ENCODE measurements around the gene CBX3. TPM values are rescaled to one million over a fixed set of nuclear protein-coding genes. Genes with fewer than 3 reads are reported as not detected.

Gene CBX3
- total RNA-seq, 2 experiments from 2014 or later = 124 to 132 TPM

DNA sequence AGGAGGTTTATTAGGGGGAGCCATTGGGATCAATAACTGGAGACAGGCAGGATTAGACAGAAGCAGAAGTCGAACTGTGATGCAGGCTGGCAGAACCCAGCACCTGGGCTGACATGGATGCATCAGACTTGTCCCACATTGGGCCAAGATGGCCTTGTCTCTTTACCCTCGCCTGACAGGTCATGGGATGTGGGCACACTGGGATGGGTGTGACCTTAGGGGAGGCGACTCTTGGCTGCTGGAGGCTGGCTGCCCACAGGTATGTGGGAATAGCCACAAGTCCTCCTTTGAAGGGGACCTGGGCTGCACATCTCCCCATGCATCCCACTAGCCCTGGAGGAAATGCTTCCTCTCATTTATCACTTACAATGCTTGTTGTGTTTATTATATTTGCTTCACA is 32.3 kb upstream of the CBX3 start:
- peaks cover 20% of the 10 kb centered on the region for H3K4me1 ChIP-seq (ENCODE audit: insufficient read depth, low read length)

DNA sequence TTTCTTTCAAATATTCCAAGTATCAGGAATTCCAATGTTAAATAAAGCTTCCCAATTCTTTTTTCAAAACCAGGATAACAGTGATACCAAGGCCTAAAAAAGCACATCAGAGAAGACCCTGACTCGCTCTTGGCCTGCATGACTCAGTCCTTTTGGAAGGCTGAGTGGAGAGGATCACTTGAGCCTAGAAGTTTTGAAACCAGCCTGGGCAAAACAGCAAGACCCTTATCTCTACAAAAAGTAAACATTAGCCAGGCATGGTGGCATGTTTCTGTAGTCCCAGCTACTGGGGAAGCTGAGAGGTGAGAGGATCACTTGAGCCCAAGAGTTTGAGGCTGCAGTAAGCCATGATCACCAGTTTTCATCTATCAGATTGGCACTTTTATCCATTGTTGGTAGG is 30.9 kb upstream of the CBX3 start:
- TF ChIP-seq, protein P1, sequence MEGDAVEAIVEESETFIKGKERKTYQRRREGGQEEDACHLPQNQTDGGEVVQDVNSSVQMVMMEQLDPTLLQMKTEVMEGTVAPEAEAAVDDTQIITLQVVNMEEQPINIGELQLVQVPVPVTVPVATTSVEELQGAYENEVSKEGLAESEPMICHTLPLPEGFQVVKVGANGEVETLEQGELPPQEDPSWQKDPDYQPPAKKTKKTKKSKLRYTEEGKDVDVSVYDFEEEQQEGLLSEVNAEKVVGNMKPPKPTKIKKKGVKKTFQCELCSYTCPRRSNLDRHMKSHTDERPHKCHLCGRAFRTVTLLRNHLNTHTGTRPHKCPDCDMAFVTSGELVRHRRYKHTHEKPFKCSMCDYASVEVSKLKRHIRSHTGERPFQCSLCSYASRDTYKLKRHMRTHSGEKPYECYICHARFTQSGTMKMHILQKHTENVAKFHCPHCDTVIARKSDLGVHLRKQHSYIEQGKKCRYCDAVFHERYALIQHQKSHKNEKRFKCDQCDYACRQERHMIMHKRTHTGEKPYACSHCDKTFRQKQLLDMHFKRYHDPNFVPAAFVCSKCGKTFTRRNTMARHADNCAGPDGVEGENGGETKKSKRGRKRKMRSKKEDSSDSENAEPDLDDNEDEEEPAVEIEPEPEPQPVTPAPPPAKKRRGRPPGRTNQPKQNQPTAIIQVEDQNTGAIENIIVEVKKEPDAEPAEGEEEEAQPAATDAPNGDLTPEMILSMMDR (IDR thresholded peaks at IDR 0.05) = no peak
- Histone ChIP-seq H3K4me3 (ENCODE audit: low read length) (no peak overlapping the region), H3K9me3 (ENCODE audit: control insufficient read depth in 1 of 2, insufficient read depth in 1 of 2, low read length in 2 of 2) (no peaks in the 10 kb centered on the region), H3K27ac (ENCODE audit: low read depth in 1 of 2, low read length in 2 of 2) (no peak overlapping the region), H3K27me3 (ENCODE audit: control insufficient read depth in 1 of 2, insufficient read depth in 2 of 2, low read length in 2 of 2) (no peaks in the 10 kb centered on the region), H3K4me1 (ENCODE audit: insufficient read depth, low read length) (peaks cover 20% of the 10 kb centered on the region), H3K36me3 (ENCODE audit: insufficient read depth, low read length) (peaks cover 15% of the 10 kb centered on the region)
- no peaks in the 10 kb centered on the region for H3K27me3 Mint-ChIP-seq
- H3K4me3 Mint-ChIP-seq = no peak overlapping the region
- H3K9me3 Mint-ChIP-seq = no peaks in the 10 kb centered on the region
- CTCF ChIA-PET = no interaction called here
- ATAC-seq (ENCODE audit: poor library complexity) (no peak), DNase-seq (no peak)
- intact Hi-C loops (cut with DNase I, micrococcal nuclease) = no loop called here
- H3K27ac Mint-ChIP-seq = no peak overlapping the region
- peaks cover 28% of the 10 kb centered on the region for H3K4me1 Mint-ChIP-seq (ENCODE audit: low read depth)
- POLR2A ChIA-PET = interaction anchor here (1.5 to 1.7 kb wide), 3 partner anchors 10 to 19 kb away, joined by 3 to 4 read pairs (median 3); no protein-coding TSS in a partner anchor
- H3K36me3 Mint-ChIP-seq (ENCODE audit: low read depth) = peaks cover 16% of the 10 kb centered on the region

More for the DNA sequence above, 32.3 kb upstream of the CBX3 start:
- H3K36me3 ChIP-seq (ENCODE audit: insufficient read depth, low read length) = peaks cover 14% of the 10 kb centered on the region
- no peak for ATAC-seq (ENCODE audit: poor library complexity)
- no peak overlapping the region for H3K27ac Mint-ChIP-seq
- peaks cover 27% of the 10 kb centered on the region for H3K4me1 Mint-ChIP-seq (ENCODE audit: low read depth)
- H3K4me3 ChIP-seq (ENCODE audit: low read length) = no peak overlapping the region
- H3K9me3 ChIP-seq (ENCODE audit: control insufficient read depth in 1 of 2, insufficient read depth in 1 of 2, low read length in 2 of 2) = no peaks in the 10 kb centered on the region
- DNase-seq = no peak
- H3K36me3 Mint-ChIP-seq (ENCODE audit: low read depth) = peaks cover 16% of the 10 kb centered on the region
- ChIA-PET POLR2A (interaction anchor here (1.5 kb wide), 1 partner anchor 13 kb away, joined by 3 read pairs; no protein-coding TSS in a partner anchor), CTCF (no interaction called here)
- TF ChIP-seq, protein P1 (IDR thresholded peaks at IDR 0.05) = no peak
- H3K27ac ChIP-seq (ENCODE audit: low read depth in 1 of 2, low read length in 2 of 2) = no peak overlapping the region
- intact Hi-C loops (cut with DNase I, micrococcal nuclease) = no loop called here
- H3K4me3 Mint-ChIP-seq = no peak overlapping the region
- no peaks in the 10 kb centered on the region for H3K9me3 Mint-ChIP-seq
- no peaks in the 10 kb centered on the region for H3K27me3 Mint-ChIP-seq
- no peaks in the 10 kb centered on the region for H3K27me3 ChIP-seq (ENCODE audit: control insufficient read depth in 1 of 2, insufficient read depth in 2 of 2, low read length in 2 of 2)

DNA sequence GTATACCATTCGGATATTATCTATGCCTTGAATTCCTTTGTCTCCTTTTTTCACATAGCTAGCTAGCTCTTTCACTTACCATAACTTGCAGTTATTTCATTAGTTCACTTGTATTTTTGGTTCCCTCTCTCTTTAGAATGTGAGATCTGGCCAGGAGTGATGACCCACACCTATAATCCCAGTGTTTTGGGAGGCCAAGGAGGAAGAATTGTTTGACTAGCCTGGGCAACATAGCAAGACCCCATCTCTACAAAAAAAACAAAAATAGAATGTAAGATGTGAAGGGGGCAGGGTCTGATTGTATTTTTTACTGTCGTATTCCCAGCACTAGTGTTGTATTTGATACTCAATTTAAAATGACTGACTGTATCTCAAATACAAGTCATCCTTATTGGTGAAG is 29.9 kb upstream of the CBX3 start:
- no peak overlapping the region for H3K4me3 Mint-ChIP-seq
- H3K4me3 ChIP-seq (ENCODE audit: low read length) = no peak overlapping the region
- H3K27me3 ChIP-seq (ENCODE audit: control insufficient read depth in 1 of 2, insufficient read depth in 2 of 2, low read length in 2 of 2) = no peaks in the 10 kb centered on the region
- no peak overlapping the region for H3K27ac ChIP-seq (ENCODE audit: low read depth in 1 of 2, low read length in 2 of 2)
- no peak for DNase-seq
- peaks cover 16% of the 10 kb centered on the region for H3K36me3 Mint-ChIP-seq (ENCODE audit: low read depth)
- ATAC-seq (ENCODE audit: poor library complexity) = no peak
- no peaks in the 10 kb centered on the region for H3K9me3 Mint-ChIP-seq
- CTCF ChIA-PET = interaction anchor here (0.9 kb wide), 1 partner anchor 11 kb away, joined by 6 read pairs; no protein-coding TSS in a partner anchor
- intact Hi-C loops (cut with DNase I, micrococcal nuclease) = no loop called here
- POLR2A ChIA-PET = interaction anchor here (1.5 to 1.7 kb wide), 3 partner anchors 9 to 20 kb away, joined by 3 to 4 read pairs (median 4); no protein-coding TSS in a partner anchor
- H3K27me3 Mint-ChIP-seq = no peaks in the 10 kb centered on the region
- H3K27ac Mint-ChIP-seq = no peak overlapping the region
- TF ChIP-seq, protein P1 (IDR thresholded peaks at IDR 0.05) = no peak
- H3K36me3 ChIP-seq (ENCODE audit: insufficient read depth, low read length) = peaks cover 15% of the 10 kb centered on the region
- no peaks in the 10 kb centered on the region for H3K9me3 ChIP-seq (ENCODE audit: control insufficient read depth in 1 of 2, insufficient read depth in 1 of 2, low read length in 2 of 2)
- peaks cover 19% of the 10 kb centered on the region for H3K4me1 Mint-ChIP-seq (ENCODE audit: low read depth)
- H3K4me1 ChIP-seq (ENCODE audit: insufficient read depth, low read length) = peaks cover 12% of the 10 kb centered on the region
